SK-N-MC (cell line): ENCODE results near the gene DPF3.

ENCODE experiments used
- EZH2 ChIP-seq: fragments of 200-600 bp; sonication (generic); IDR thresholded peaks from one replicate; pipeline ENCODE4 v1.6.1; 2017; ENCODE audit warnings: antibody characterized with exemption
- FOXP2 ChIP-seq: optimal IDR thresholded peaks from 2 replicates; pipeline ENCODE3; 2011; ENCODE audit warnings: mild to moderate bottlenecking, moderate library complexity; ENCODE audit not compliant: insufficient read depth; ENCODE audit errors: extremely low read length, control extremely low read depth
- POLR2AphosphoS5 ChIP-seq: IDR thresholded peaks from 2 replicates; pipeline ENCODE4 v1.6.1; 2012; ENCODE audit warnings: mild to moderate bottlenecking, low read depth, low read length, borderline replicate concordance

DNA sequence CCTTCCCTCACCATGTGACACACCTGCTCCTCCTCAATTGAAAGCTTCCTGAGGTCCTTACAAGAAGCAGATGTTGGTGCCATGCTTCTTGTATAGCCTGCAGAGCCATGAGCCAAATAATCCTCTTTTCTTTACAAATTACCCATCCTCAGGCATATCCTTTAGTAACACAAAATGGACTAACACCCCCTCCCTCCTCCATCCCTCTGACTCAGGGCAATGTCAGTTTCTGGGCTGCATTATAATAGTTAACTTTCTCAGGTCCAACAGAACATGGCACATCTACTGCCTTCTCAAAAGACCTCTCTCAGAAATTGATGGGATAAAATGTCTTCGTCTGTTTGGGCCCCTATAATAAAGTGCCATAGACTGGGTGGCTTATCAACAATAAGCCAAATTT is 287.0 kb downstream of the DPF3 start:
- TF ChIP-seq EZH2 (no peak), POLR2AphosphoS5 (no peak), FOXP2 (no peak)
